NCI-H226 (cell line): ENCODE measurements around the gene NELFE.

Source experiments
- DNase-seq: peaks from one replicate; pipeline ENCODE4 v3.0.0-alpha.2; 2015

Gene NELFE

DNA sequence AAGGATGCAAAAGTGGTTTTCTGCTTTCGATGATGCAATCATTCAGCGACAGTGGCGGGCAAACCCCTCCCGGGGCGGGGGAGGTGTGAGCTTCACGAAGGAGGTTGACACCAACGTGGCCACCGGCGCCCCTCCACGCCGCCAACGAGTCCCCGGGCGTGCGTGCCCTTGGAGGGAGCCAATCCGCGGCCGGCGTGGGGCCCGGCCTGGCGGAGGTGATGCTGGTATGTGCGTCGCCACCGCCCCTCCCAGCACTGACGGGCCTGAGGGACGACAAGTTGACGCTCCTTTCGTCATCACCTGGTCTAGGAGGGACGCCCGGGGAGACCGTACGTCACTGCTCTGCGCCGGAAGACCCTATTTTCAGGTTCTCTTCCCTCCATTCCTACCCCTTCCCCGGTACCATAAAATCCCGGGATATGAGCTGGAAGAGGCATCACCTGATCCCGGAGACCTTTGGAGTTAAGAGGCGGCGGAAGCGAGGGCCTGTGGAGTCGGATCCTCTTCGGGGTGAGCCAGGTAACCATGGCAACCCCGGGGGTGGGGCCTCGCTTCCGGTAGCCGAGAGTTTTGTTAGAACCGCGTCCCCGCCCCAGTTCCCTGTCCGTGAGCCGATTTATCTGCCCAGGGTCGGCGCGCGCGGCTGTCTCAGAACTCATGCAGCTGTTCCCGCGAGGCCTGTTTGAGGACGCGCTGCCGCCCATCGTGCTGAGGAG lies 13.4 kb upstream of the NELFE start, which contains the start of gene DXO:
Gene DXO (minus strand): TSS at position 146 of the 716 bp plus-strand sequence. CDS start 463 bp downstream, outside the sequence.
- peak; percentile 97 for DNase-seq

DNA sequence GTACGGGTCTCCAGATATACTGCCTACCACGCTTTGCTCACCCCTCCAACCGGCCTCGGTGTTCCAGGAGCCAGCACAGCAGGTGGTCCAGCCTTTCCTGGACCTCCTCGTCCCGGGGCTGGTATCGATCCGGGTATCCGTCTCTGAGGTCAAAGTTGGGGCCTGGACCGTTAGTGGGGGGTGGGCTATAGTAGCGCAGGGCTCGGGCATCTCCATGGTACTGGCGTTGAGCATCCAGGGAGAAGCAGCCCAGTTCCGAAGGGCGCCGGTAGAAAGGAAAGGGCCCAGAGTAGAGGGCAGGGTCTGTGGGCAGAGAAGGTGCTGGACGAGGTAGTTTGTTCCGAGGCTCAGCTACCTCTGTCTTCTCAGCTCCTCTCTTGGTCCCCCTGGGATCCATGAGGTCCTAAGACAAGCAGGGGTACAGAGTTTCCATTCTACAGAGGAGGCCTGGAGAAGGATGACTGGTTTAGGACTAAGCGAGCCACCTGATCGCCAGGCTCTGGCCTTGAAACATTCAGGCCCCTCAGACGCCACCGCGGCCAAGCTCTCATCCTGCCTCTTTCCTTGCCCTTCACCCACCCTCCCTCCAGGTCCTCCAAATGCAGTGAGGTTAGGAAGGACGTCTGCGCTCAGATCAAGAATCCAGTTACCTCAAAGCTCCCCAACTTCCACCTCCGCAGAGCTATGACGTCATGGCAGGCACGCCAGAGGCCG lies 12.7 kb upstream of the NELFE start:
- DNase-seq: no peak

DNA sequence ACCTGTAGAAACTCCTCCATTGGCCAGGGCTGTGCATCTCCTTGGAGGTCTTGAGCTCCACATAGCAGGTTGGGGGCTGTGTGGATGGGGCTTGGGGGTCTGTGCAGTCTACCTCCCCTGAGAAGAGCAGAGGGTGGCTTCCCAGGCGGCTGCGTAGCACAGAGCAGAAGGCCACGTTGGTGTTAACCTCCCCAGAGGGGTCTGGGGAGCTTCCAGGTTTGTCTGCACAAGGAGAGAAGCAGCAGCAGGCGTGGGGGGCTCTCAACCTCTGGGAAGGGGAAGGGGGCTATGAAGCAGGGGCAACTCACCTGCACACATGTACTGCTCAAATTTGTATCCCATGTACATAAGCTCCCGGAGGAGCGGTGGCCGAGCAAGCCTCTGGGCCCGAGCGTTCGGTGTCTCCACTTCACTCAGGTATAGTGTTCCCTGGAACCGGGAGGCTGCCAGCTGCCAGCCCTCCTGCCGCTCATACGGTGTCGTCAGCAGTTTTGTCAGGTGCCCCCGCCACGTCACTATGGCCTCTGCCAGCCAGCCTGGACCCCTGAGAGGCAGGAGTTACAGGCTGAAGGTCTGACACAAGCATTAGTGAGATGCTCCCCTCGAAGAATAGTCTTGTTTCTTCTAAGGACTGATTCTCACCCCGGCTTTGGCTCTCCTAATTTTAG lies 12.0 kb upstream of the NELFE start:
- no peak for DNase-seq

DNA sequence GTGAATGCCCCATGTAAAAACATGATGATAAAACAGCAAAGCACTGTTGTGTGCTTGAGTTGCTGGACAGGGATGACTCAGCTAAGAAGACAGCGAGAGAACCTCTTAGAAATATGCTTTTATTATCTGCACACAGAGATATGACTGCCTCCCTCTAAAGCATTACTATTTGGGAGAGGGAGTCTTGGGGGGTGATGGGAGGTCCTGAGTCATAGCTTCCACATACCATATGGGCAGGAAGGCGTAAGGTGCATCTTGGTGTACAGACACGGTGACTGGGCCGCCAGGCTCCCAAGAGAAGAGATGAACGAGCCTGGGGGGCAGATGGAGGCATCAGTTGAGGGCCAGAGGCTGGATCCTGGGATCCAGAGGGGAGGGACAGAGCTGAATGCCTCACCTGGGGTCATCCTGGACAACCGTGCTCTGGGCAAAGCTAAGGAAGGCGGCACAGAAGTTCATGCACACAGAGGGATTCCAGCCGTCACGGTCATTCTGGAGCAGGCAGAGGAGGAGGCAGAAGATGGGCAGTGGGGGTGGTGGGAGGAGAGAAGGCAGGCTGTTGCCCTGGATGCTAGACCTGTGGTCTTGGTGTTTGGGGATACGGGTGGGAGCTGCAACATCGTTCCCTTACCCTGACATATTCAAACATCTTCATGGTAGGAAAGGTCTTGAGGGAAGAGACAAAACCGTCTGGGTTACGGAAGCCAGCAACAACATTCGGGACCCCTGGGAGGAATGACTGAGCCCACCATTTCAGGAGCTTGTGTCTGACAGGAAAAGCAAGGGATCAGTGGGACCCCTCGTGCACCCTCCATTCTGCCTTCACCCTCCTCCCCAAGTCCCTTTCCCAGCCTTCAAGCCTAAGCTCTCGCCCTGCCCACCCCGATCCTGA lies 11.2 kb upstream of the NELFE start:
- peak; percentile 91 for DNase-seq

DNA sequence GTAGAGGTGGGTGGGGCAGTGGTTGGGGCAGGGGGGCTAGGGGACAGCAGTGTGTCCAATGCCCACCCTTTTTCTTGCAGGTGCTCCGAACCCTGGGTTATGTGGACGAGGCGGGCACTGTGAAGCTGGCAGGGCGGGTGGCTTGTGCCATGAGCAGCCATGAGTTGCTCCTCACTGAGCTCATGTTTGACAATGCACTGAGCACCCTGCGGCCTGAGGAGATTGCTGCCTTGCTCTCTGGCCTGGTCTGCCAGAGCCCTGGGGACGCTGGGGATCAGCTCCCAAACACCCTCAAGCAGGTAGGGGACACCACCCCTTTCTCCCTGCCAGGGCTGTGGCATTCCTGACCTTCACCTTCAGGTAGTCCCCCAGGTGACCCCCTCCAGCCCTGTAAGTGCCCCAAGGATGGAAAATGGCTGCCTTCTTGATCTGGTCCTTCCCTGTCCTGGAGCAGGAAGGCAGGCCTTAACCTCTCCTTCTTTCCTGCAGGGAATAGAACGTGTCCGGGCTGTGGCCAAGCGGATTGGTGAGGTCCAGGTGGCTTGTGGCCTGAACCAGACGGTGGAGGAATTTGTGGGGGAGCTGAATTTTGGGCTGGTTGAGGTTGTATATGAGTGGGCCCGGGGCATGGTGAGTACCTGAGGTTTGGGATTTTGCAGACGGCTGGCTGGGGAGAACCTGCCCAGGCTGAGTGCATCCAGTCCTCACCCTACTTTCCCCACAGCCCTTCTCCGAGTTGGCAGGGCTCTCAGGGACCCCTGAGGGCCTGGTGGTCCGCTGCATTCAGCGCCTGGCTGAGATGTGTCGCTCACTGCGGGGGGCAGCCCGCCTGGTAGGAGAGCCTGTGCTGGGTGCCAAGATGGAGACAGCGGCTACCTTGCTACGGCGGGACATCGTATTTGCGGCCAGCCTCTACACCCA lies 10.3 kb upstream of the NELFE start:
- no peak for DNase-seq

DNA sequence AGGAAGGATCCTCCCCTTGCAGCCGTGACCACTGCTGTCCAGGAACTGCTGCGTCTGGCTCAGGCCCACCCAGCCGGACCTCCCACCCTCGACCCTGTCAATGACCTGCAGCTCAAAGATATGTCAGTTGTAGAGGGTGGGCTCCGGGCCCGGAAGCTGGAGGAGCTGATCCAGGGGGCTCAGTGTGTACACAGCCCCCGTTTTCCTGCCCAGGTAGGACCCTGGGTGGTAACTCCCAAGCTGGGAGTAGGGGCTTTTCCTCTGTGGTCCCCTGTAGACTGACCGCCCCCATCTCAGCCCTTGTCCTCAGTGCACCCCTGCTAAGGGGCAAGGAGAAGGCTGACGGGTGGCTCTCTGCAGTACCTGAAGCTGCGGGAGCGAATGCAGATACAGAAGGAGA lies 9.6 kb upstream of the NELFE start:
- no peak for DNase-seq

DNA sequence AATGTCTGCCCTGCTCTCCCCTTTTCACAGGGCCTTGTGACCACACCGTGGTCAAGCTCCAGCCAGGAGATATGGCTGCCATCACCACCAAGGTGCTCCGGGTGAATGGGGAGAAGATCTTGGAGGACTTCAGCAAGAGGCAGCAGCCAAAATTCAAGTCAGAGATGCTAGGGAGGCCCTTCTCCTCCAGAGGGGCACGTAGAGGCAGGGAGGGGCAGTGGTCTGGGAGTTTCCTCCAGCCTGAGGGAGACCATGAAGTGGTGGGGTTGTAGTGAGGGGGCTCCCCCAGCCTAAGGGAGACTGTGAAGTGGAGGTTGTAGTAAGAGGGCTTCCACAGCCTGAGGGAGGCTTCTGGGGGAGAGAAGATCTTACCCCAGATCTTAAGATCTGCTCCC lies 9.2 kb upstream of the NELFE start:
- DNase-seq: no peak

DNA sequence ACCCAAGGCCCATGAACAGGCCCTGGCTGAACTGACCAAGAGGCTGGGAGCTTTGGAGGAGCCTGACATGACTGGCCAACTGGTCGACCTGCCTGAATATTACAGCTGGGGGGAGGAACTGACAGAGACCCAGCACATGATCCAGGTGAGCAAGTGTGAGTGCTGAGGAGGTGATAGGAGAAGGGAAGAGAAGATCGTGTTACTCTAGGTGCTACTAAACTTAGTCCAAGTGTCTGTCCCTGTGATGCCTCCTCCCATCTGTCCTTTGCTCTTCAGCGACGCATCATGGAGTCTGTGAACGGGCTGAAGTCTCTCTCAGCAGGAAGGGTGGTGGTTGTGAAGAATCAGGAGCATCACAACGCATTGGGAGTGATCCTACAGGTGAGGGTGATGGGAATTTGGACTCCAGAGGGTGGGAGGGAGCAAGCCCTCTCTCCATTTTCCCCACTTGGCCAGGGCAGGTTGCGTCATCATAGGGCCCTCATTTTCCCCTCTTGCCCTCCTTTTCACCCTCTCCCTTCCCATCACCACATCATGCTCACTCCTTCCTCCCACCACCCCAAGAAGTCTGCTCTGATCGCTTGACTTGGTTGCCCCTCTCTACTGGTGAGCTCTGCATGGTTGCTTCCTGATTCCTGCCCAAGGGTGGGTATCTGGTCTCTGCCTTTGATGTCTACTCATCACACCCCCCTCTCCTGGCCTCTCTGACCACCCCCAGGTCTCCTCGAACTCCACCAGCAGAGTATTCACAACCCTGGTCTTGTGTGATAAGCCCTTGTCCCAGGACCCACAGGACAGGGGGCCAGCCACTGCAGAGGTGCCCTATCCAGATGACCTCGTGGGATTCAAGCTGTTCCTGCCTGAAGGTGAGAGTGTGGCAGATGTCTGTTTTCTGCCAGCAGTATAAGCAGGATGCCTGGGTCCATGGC lies 8.5 kb upstream of the NELFE start:
- no peak for DNase-seq

DNA sequence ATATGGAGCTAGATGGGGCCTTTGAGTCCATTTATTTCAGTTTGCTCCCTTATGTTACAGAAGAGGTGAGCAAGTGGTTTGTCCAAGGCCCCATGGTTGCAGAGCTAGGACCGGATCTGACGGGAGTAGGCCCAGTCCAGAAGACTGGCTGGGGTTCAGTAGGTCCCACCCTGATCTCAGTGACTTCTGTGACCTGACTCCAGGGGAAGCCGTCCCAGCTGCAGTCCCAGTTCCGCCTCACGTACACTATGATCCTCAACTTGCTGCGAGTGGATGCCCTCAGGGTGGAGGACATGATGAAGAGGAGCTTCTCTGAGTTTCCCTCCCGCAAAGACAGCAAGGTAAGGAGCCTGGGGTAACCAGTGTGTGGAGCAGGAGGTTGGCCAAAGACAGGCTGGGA lies 7.7 kb upstream of the NELFE start:
- DNase-seq: no peak

DNA sequence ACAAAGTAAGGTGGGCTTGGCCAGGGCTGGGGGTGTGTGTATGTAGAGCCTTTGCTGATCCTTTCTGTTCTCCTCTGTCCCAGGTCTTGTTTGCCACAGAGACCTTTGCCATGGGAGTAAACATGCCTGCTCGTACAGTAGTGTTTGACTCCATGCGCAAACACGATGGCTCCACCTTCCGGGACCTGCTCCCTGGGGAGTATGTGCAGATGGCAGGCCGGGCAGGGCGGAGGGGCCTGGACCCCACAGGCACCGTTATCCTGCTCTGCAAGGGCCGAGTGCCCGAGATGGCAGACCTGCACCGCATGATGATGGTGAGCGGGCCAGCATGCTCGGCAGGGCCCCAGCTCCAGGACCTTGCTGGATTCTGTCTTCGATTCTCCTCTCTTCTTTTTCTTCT lies 6.9 kb upstream of the NELFE start:
- no peak for DNase-seq

DNA sequence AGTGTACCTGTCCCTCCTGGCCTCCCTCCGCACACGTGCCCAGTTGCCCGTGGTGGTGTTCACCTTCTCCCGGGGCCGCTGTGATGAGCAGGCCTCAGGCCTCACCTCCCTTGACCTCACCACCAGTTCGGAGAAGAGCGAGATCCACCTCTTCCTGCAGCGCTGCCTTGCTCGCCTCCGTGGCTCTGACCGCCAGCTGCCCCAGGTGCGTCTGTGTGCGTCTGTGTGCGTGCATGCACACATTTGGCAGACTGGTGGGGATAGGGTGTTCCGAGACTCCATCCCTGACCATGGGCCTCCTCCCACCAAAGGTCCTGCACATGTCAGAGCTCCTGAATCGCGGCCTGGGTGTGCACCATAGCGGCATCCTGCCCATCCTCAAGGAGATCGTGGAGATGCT lies 5.2 kb upstream of the NELFE start:
- DNase-seq: no peak

DNA sequence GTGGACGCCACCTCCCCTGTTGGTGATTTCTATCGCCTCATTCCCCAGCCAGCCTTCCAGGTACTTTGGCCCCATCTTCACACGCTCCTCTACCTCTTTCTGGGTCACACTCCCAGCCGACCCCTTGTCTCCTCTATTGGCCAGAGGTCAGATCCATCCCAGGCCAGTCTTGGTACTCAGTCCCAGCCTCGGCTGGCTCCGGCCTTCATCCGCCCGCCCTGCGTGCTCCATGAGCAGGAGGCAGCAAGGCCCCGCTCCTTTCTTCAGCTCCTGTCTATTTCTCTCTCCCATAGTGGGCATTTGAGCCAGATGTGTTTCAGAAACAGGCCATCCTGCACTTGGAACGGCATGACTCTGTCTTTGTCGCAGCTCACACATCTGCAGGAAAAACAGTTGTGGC lies 2.8 kb upstream of the NELFE start:
- DNase-seq: no peak

DNA sequence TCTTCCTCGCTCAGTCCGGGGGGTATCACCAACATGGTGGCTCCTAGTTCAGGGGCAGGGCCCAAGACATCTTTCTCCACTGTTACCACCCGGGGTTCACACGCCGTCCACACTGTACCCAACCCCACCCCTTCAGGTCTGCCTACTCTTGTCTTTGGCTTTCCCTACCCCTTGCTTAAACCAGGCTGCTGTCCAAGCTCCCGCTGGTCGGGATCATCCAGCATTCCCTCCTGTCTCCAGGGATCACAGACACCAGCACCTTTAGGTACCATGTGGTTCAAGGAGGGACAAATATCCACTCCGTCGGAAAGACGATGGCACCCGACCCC lies 395 bp downstream of the NELFE start:
- DNase-seq: no peak

DNA sequence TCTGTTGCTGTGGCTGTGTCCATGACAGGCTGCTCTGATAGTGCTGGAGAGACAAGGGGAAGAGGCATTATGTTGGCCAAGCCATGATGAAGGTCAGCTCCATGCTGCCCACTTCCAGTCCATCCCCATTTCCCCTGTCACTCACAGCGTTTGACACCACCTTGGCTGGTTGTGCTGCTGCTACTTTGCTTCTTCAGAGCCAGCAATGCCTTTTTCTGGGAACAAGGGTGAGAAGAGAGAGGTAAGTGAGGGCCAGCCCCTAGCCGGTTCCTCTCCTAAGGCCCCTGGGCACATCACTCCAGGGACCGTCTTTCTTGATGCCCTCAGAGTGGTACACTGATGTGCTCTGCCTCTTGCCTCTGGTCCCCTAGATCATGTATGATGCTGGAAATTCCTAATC lies 2.0 kb downstream of the NELFE start:
- no peak for DNase-seq

DNA sequence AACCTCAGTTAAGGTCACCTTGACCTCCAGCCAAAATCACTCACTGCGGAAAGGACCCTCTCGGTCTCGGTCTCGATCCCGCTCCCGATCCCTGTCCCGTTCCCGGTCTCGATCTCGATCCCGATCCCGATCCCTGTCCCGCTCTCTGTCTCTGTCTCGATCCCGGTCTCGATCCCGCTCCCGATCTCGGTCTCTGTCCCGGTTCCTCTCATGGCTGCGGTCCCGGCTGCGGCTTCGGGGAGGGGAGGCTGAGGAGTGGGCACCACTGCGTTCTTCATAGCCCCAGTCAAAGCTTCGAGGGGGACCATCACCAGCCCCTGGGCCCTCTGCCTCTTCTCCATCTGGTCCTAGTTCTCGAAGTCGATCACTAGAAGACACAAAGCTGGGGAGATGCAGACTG lies 4.3 kb downstream of the NELFE start:
- DNase-seq: no peak

DNA sequence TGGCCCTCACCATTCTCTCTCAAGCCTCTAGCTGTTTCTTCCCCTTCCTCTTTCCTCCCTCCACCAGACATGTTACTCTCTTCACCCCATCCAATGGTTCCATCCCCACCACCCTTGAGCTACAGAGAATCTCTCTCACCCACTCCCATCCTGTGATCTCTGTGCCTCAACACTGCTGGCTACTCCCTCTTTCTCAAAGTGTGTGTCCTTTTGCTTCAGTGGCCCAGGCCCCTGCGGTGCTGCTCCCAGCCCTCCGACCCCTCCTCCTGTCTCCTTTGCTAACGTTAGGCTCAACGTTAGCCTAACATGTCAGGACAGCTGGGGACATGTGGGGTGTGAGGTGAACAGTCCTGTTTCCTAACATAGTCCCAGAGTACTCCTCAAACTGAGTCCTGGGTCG lies 5.9 kb downstream of the NELFE start:
- no peak for DNase-seq

DNA sequence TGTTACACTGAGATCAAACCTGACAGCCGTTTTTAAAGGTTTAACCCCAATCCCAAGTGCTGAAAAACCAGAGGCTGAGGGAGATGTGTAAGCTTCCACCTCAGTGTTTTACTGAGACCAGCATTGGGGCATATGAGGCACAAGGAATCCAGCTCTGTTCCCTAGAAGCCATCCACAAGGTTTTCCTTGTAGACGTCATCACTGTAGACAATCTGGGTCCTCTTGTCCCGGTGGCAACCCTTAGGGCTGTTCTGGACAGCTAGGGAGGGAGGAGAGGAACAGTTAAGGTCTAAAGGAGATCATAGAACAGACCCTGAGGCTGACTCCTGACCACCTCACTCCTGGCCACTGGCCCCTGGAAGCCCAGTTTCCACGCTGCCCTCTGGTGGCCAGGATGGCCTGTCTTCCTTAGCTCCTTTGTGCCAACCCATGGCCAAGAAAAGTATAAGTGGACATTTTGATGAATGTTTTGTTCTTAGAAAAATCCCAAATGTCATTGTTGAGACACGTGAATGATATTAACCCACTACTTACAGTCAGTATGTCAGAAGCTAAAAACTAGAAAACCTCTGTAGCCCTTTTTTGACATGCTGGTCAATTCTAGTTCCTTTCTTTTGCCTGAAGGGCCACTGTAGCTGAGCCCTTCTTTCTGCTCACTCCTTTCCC lies 6.5 kb downstream of the NELFE start:
- peak; percentile 46 for DNase-seq

DNA sequence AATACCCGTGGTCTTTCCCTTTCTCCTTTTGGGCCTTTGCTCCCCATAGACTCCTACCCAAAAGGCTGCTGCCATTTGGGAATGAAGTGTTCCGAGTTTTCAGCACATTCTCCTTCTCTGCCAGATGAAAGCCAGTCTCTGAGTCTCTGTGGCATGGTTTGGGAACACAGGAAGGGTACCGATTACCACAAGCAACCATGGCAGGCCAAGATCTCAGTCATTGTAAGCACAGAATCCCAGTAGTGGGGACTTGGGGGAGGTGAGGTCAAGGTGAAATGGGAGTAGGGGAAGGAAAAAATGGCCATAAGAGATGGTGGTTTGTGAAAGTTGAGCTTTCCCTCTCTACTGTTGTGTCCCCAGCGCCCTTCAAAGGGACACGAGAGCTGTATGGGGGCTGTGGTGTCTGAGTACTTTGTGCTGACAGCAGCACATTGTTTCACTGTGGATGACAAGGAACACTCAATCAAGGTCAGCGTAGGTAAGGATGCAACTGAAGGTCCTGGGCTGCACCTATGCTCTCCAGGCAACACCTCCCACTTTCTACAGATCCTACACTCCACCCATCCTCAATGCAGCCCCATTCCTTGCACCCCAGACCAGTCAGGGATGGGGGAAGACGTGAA lies 8.7 kb downstream of the NELFE start:
- no peak for DNase-seq

DNA sequence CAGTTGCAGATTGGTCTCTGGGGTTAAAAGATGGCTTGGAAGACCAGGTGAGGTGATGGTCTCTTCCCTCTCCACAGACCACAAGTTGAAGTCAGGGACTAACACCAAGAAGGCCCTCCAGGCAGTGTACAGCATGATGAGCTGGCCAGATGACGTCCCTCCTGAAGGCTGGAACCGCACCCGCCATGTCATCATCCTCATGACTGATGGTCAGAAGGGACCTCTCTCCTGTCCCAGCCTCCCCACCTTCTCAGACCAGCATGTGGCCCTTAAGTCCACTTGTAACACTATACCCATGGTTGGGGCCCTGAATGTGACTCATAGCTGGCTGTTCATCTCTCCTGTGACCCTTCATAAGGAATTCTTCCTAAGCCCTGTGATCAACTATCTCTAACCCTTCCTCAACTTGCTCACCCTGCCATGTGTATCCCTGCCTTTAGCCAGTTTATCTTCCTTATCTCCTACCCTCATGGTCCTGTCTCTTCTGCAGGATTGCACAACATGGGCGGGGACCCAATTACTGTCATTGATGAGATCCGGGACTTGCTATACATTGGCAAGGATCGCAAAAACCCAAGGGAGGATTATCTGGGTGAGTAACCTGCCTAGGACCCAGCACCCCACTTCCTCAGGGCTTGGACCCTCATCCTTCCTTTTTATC lies 9.9 kb downstream of the NELFE start:
- DNase-seq: no peak
